ENCODE results near the gene ESPNL.

The ESPNL gene

DNA sequence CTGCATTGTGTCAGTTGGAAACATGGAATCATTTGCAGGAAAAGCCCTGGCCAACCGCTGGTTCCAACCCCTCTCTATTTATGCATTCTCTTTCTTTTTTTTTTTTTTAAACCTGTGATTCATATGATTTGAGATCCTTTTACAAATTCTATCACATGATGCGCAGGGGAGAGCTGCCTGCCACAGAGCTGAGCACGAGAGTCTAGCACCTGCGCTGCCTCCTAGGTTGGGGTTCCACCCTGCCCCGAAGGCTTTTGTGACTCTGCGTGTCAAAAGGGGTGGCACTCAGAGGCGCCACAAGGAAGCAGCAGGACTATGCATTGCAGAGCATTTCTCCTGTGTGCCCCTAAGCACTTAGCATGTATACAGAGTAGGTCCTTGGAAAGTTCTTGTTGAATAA lies 17.3 kb upstream of the ESPNL start:
- H2AFZ ChIP-seq (ENCODE audit: low read depth, low read length) = no peak overlapping the region
- 0 out of 2 replicates have a peak, but pooled peaks cover 2% of the 10 kb centered on the region for H3K79me2 ChIP-seq (ENCODE audit: insufficient read depth, low read length)
- H3K4me2 ChIP-seq (ENCODE audit: insufficient read depth, low read length) = no peak overlapping the region
- ATAC-seq (ENCODE audit: insufficient read depth, low read depth) (no peak), DNase-seq (no peak)
- no peaks in the 10 kb centered on the region for H3K4me1 ChIP-seq (ENCODE audit: insufficient read depth, low read length)
- TF ChIP-seq, protein P1, sequence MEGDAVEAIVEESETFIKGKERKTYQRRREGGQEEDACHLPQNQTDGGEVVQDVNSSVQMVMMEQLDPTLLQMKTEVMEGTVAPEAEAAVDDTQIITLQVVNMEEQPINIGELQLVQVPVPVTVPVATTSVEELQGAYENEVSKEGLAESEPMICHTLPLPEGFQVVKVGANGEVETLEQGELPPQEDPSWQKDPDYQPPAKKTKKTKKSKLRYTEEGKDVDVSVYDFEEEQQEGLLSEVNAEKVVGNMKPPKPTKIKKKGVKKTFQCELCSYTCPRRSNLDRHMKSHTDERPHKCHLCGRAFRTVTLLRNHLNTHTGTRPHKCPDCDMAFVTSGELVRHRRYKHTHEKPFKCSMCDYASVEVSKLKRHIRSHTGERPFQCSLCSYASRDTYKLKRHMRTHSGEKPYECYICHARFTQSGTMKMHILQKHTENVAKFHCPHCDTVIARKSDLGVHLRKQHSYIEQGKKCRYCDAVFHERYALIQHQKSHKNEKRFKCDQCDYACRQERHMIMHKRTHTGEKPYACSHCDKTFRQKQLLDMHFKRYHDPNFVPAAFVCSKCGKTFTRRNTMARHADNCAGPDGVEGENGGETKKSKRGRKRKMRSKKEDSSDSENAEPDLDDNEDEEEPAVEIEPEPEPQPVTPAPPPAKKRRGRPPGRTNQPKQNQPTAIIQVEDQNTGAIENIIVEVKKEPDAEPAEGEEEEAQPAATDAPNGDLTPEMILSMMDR (IDR thresholded peaks at IDR 0.05; ENCODE audit: borderline replicate concordance, extremely low read depth, low read length, poor library complexity, severe bottlenecking) = no peak
- no peak for TF ChIP-seq EZH2 (IDR thresholded peaks at IDR 0.05; ENCODE audit: borderline replicate concordance, low read depth, low read length, severe bottlenecking)
- peaks cover 69% of the 10 kb centered on the region for H3K36me3 ChIP-seq (ENCODE audit: insufficient read depth, low read length)
- H3K27ac ChIP-seq (ENCODE audit: low read length) = no peak overlapping the region
- H3K4me3 ChIP-seq (ENCODE audit: low read depth in 1 of 2, low read length in 2 of 2) = no peak overlapping the region
- no peaks in the 10 kb centered on the region; the same call in none of the 2 replicates for H4K20me1 ChIP-seq (ENCODE audit: insufficient read depth, low read length)
- no peaks in the 10 kb centered on the region for H3K9me3 ChIP-seq (ENCODE audit: insufficient read depth, low read length, severe bottlenecking)
- H3K27me3 ChIP-seq (ENCODE audit: insufficient read depth, low read length, poor library complexity) = no peaks in the 10 kb centered on the region
- H3K9ac ChIP-seq (ENCODE audit: low read depth, low read length) = no peak overlapping the region

DNA sequence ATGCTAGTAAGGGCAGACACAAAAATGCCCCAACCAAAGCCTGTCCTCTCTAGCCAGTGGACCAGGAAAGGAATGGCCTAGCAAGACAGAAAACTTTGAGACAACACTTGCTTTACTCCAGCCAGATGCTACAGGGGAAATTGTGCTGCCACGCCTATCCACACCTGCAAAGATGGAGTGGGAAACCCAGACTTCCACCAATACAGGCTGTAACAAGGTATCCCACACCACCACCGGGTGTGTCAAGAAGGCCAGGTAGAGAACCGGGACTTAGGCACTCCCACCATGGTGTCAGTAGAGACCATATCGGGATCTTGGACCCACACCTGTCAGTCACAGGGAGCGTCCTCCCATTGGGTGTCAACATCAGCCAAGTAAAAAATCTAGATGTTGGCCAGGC lies 16.2 kb upstream of the ESPNL start:
- H3K27me3 ChIP-seq (ENCODE audit: insufficient read depth, low read length, poor library complexity) = no peaks in the 10 kb centered on the region
- H3K9me3 ChIP-seq (ENCODE audit: insufficient read depth, low read length, severe bottlenecking) = no peaks in the 10 kb centered on the region
- H3K79me2 ChIP-seq (ENCODE audit: insufficient read depth, low read length) = 0 out of 2 replicates have a peak, but pooled peaks cover 2% of the 10 kb centered on the region
- H3K4me2 ChIP-seq (ENCODE audit: insufficient read depth, low read length) = no peak overlapping the region
- peaks cover 66% of the 10 kb centered on the region for H3K36me3 ChIP-seq (ENCODE audit: insufficient read depth, low read length)
- TF ChIP-seq EZH2 (IDR thresholded peaks at IDR 0.05; ENCODE audit: borderline replicate concordance, low read depth, low read length, severe bottlenecking) = no peak
- TF ChIP-seq, protein P1 (IDR thresholded peaks at IDR 0.05; ENCODE audit: borderline replicate concordance, extremely low read depth, low read length, poor library complexity, severe bottlenecking) = no peak
- H3K27ac ChIP-seq (ENCODE audit: low read length) = no peak overlapping the region
- DNase-seq (no peak), ATAC-seq (ENCODE audit: insufficient read depth, low read depth) (no peak)
- no peaks in the 10 kb centered on the region for H3K4me1 ChIP-seq (ENCODE audit: insufficient read depth, low read length)
- H3K9ac ChIP-seq (ENCODE audit: low read depth, low read length) = no peak overlapping the region
- H3K4me3 ChIP-seq (ENCODE audit: low read depth in 1 of 2, low read length in 2 of 2) = no peak overlapping the region
- H4K20me1 ChIP-seq (ENCODE audit: insufficient read depth, low read length) = no peaks in the 10 kb centered on the region; the same call in none of the 2 replicates
- no peak overlapping the region for H2AFZ ChIP-seq (ENCODE audit: low read depth, low read length)

DNA sequence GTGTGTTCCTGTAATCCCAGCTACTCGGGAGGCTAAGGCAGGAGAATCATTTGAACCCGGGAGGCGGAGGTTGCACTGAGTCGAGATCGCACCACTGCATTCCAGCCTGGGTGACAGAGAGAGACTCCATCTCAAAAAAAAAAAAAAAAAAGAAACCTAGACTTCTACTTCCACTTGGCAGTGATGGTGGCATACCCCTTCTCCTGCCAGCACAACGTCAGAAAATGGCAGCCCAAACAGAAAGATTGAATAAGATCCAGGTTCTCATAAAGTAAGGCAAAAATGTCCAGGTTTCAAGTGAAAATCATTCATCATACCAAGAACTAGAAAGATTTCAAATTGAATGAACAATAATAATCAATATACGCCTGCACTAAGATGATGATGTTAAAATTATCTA lies 15.4 kb upstream of the ESPNL start:
- no peak for TF ChIP-seq EZH2 (IDR thresholded peaks at IDR 0.05; ENCODE audit: borderline replicate concordance, low read depth, low read length, severe bottlenecking)
- TF ChIP-seq, protein P1 (IDR thresholded peaks at IDR 0.05; ENCODE audit: borderline replicate concordance, extremely low read depth, low read length, poor library complexity, severe bottlenecking) = no peak

More for the DNA sequence above, 15.4 kb upstream of the ESPNL start:
- no peak for ATAC-seq (ENCODE audit: insufficient read depth, low read depth)
- Histone ChIP-seq H3K27ac (ENCODE audit: low read length) (no peak overlapping the region), H3K9ac (ENCODE audit: low read depth, low read length) (no peak overlapping the region), H3K4me3 (ENCODE audit: low read depth in 1 of 2, low read length in 2 of 2) (no peak overlapping the region), H3K4me2 (ENCODE audit: insufficient read depth, low read length) (no peak overlapping the region), H4K20me1 (ENCODE audit: insufficient read depth, low read length) (no peaks in the 10 kb centered on the region; the same call in none of the 2 replicates), H3K9me3 (ENCODE audit: insufficient read depth, low read length, severe bottlenecking) (no peaks in the 10 kb centered on the region), H3K4me1 (ENCODE audit: insufficient read depth, low read length) (no peaks in the 10 kb centered on the region), H3K27me3 (ENCODE audit: insufficient read depth, low read length, poor library complexity) (no peaks in the 10 kb centered on the region), H2AFZ (ENCODE audit: low read depth, low read length) (no peak overlapping the region), H3K36me3 (ENCODE audit: insufficient read depth, low read length) (peaks cover 59% of the 10 kb centered on the region), H3K79me2 (ENCODE audit: insufficient read depth, low read length) (0 out of 2 replicates have a peak, but pooled peaks cover 2% of the 10 kb centered on the region)
- no peak for DNase-seq

Data from DND-41 (cell line).